H9 (cell line): ENCODE data around the gene FAT2. TPM values are rescaled to one million over a fixed set of nuclear protein-coding genes. Genes with fewer than 3 reads are reported as not detected.

Experiments used
- DNase-seq: peaks from one replicate; pipeline ENCODE4 v3.0.0-alpha.2; 2017
- H2AFZ ChIP-seq: one replicate; pipeline ENCODE4 v1.6.1; 2013; ENCODE audit warnings: mild to moderate bottlenecking, low read length, control low read depth, moderate library complexity
- H2AK5ac ChIP-seq: 2 replicates; pipeline ENCODE4 v1.6.1; 2013; ENCODE audit warnings: low read length, control low read depth, mixed read lengths; ENCODE audit not compliant: insufficient read length
- H2BK120ac ChIP-seq: one replicate; pipeline ENCODE4 v1.6.1; 2013; ENCODE audit warnings: low read depth, mild to moderate bottlenecking, low read length, control low read depth, inconsistent platforms; ENCODE audit not compliant: poor library complexity, severe bottlenecking
- H2BK12ac ChIP-seq: 2 replicates; pipeline ENCODE4 v1.6.1; 2013; ENCODE audit warnings: low read length, control low read depth, mixed read lengths, low read depth; ENCODE audit not compliant: insufficient read length
- H2BK15ac ChIP-seq: 2 replicates; pipeline ENCODE4 v1.6.1; 2013; ENCODE audit warnings: low read depth, low read length, control low read depth
- H2BK20ac ChIP-seq: one replicate; pipeline ENCODE4 v1.6.1; 2013; ENCODE audit warnings: low read depth, mild to moderate bottlenecking, low read length, control low read depth, inconsistent platforms; ENCODE audit not compliant: poor library complexity, severe bottlenecking
- H2BK5ac ChIP-seq: 2 replicates; pipeline ENCODE4 v1.6.1; 2013; ENCODE audit warnings: low read length, control low read depth, mixed read lengths; ENCODE audit not compliant: insufficient read length
- H3K14ac ChIP-seq: 2 replicates; pipeline ENCODE4 v1.6.1; 2013; ENCODE audit warnings: low read length, control low read depth; ENCODE audit not compliant: insufficient read depth
- H3K18ac ChIP-seq: 2 replicates; pipeline ENCODE4 v1.6.1; 2013; ENCODE audit warnings: low read depth, mild to moderate bottlenecking, mixed read lengths, low read length, control low read depth; ENCODE audit not compliant: insufficient read length
- H3K23ac ChIP-seq: 2 replicates; pipeline ENCODE4 v1.6.1; 2013; ENCODE audit warnings: low read length, control low read depth, mixed read lengths, low read depth; ENCODE audit not compliant: insufficient read length
- H3K23me2 ChIP-seq: 2 replicates; pipeline ENCODE4 v1.6.1; 2013; ENCODE audit warnings: low read depth, mild to moderate bottlenecking, mixed read lengths, low read length, control low read depth; ENCODE audit not compliant: insufficient read length, poor library complexity, severe bottlenecking
- H3K27ac ChIP-seq: 2 replicates; pipeline ENCODE4 v1.5.1; 2013; ENCODE audit warnings: low read length, control low read depth, mixed read lengths, low read depth; ENCODE audit not compliant: insufficient read length
- H3K27me3 ChIP-seq: 2 replicates; pipeline ENCODE4 v1.6.1; 2013; ENCODE audit warnings: low read length, control low read depth, inconsistent platforms; ENCODE audit not compliant: insufficient read depth
- H3K4ac ChIP-seq: 2 replicates; pipeline ENCODE4 v1.6.1; 2013; ENCODE audit warnings: low read depth, mild to moderate bottlenecking, control low read depth, inconsistent platforms, low read length, moderate library complexity
- H3K4me1 ChIP-seq: 2 replicates; pipeline ENCODE4 v1.6.1; 2013; ENCODE audit warnings: low read length, control low read depth, inconsistent platforms; ENCODE audit not compliant: insufficient read depth
- H3K4me2 ChIP-seq: 2 replicates; pipeline ENCODE4 v1.6.1; 2013; ENCODE audit warnings: low read length, control low read depth, mixed read lengths; ENCODE audit not compliant: insufficient read length, insufficient read depth
- H3K56ac ChIP-seq: 2 replicates; pipeline ENCODE4 v1.6.1; 2013; ENCODE audit warnings: low read depth, mild to moderate bottlenecking, mixed read lengths, low read length, control low read depth; ENCODE audit not compliant: insufficient read length
- H3K79me1 ChIP-seq: 2 replicates; pipeline ENCODE4 v1.6.1; 2013; ENCODE audit warnings: low read depth, mild to moderate bottlenecking, moderate library complexity, low read length, control low read depth, inconsistent platforms; ENCODE audit not compliant: insufficient read depth, poor library complexity, severe bottlenecking
- H3K79me2 ChIP-seq: 2 replicates; pipeline ENCODE4 v1.6.1; 2013; ENCODE audit warnings: low read length, control low read depth, inconsistent platforms; ENCODE audit not compliant: insufficient read depth
- H3K9ac ChIP-seq: 2 replicates; pipeline ENCODE4 v1.6.1; 2013; ENCODE audit warnings: low read length, control low read depth, mixed read lengths; ENCODE audit not compliant: insufficient read length; ENCODE audit errors: extremely low read depth
- H3K9me3 ChIP-seq: one replicate; pipeline ENCODE4 v1.6.1; 2013; ENCODE audit warnings: low read depth, low read length, inconsistent platforms; ENCODE audit not compliant: control insufficient read depth
- H3T11ph ChIP-seq: one replicate; pipeline ENCODE4 v1.6.1; 2013; ENCODE audit warnings: mild to moderate bottlenecking, low read length, control low read depth, inconsistent platforms
- H4K20me1 ChIP-seq: one replicate; pipeline ENCODE4 v1.6.1; 2013; ENCODE audit not compliant: control insufficient read depth, insufficient read length, insufficient read depth
- H4K5ac ChIP-seq: 2 replicates; pipeline ENCODE4 v1.6.1; 2013; ENCODE audit warnings: low read depth, mild to moderate bottlenecking, mixed read lengths, low read length, control low read depth; ENCODE audit not compliant: insufficient read length
- H4K8ac ChIP-seq: replicated peaks from 2 replicates; pipeline ENCODE4 v1.6.1; 2013; ENCODE audit warnings: low read length, control low read depth, mixed read lengths, low read depth; ENCODE audit not compliant: insufficient read length
- H4K91ac ChIP-seq: 2 replicates; pipeline ENCODE4 v1.6.1; 2013; ENCODE audit warnings: low read depth, mild to moderate bottlenecking, moderate library complexity, mixed read lengths, low read length, control low read depth; ENCODE audit not compliant: insufficient read length
- H3K27ac Mint-ChIP-seq, 3 experiments: 2 replicates in 2 of 3; 3 replicates in 1 of 3; pipeline ENCODE4 v1.8.0; 2020 to 2021; ENCODE audit warnings: mixed read lengths in 3 of 3, mild to moderate bottlenecking in 1 of 3, moderate library complexity in 1 of 3
- H3K27me3 Mint-ChIP-seq: 2 replicates; pipeline ENCODE4 v1.8.0; 2021; ENCODE audit warnings: low read depth, mild to moderate bottlenecking, moderate library complexity, mixed read lengths
- H3K36me3 Mint-ChIP-seq, 3 experiments: 2 replicates in 2 of 3; 3 replicates in 1 of 3; pipeline ENCODE4 v1.8.0; 2020 to 2021; ENCODE audit warnings: low read depth in 3 of 3, mixed read lengths in 3 of 3; ENCODE audit not compliant: insufficient read depth in 1 of 3
- H3K4me1 Mint-ChIP-seq, 2 experiments: 2 replicates each; pipeline ENCODE4 v1.8.0; 2020; ENCODE audit warnings: mixed read lengths in 2 of 2
- H3K4me3 Mint-ChIP-seq, 2 experiments: 2 replicates in 1 of 2; 3 replicates in 1 of 2; pipeline ENCODE4 v1.8.0; 2020 to 2021; ENCODE audit warnings: mild to moderate bottlenecking in 2 of 2, mixed read lengths in 2 of 2, moderate library complexity in 1 of 2
- H3K9me3 Mint-ChIP-seq, 2 experiments: 2 replicates in 1 of 2; 3 replicates in 1 of 2; pipeline ENCODE4 v1.8.0; 2020; ENCODE audit warnings: mild to moderate bottlenecking in 2 of 2, mixed read lengths in 2 of 2, moderate library complexity in 1 of 2
- CTCF ChIP-seq: fragments of 200-600 bp; sonication (generic); conservative IDR thresholded peaks from 3 replicates; pipeline ENCODE4 v1.8.0; 2021; ENCODE audit warnings: antibody characterized with exemption, mild to moderate bottlenecking
- WGBS: extraction: QIAGEN DNeasy Blood & Tissue Kit; methylation state at CpG from one replicate; pipeline ENCODE4 v1.1.7; 2013; ENCODE audit warnings: missing lambda C conversion rate, low lambda C conversion rate, mixed read lengths; ENCODE audit not compliant: insufficient read length; ENCODE audit errors: extremely low coverage; 5-methylcytosine and 5-hydroxymethylcytosine counted together
- total RNA-seq: library from RNA; stranded (reverse); gene quantifications from 2 replicates; pipeline ENCODE4 v1.2.1, GENCODE V29; 2021

Gene FAT2
- total RNA-seq, 1 experiment from 2014 or later: 0.15 TPM

GRCh38 chr5:151551985-151552384 lies 39.1 kb downstream of the FAT2 start:
- H4K20me1 ChIP-seq: no peaks in the 10 kb centered on the region
- H4K8ac ChIP-seq: no peak overlapping the region
- no peak overlapping the region for H2BK120ac ChIP-seq
- Mint-ChIP-seq H3K27me3 (peaks cover 5% of the 10 kb centered on the region; the same call in 1 of the 2 replicates), H3K36me3 (no peaks in the 10 kb centered on the region), H3K27ac (no peak overlapping the region), H3K9me3 (no peaks in the 10 kb centered on the region), H3K4me3 (no peak overlapping the region), H3K4me1 (peaks cover 4 to 8% of the 10 kb centered on the region in 2 experiments)
- H2BK20ac ChIP-seq: no peak overlapping the region
- H3K27me3 ChIP-seq: no peaks in the 10 kb centered on the region
- H3T11ph ChIP-seq: no peak overlapping the region
- H3K79me1 ChIP-seq: no peaks in the 10 kb centered on the region
- no peak overlapping the region for H3K18ac ChIP-seq
- H3K14ac ChIP-seq: no peak overlapping the region
- no peaks in the 10 kb centered on the region for H3K4me1 ChIP-seq
- H3K56ac ChIP-seq: no peak overlapping the region
- DNase-seq: no peak
- H2AK5ac ChIP-seq: no peak overlapping the region
- H3K9ac ChIP-seq: no peak overlapping the region
- no CpG with 5 or more reads among the region's 3 CpGs for WGBS
- no peak overlapping the region for H4K5ac ChIP-seq
- H3K79me2 ChIP-seq: no peaks in the 10 kb centered on the region
- H2BK5ac ChIP-seq: no peak overlapping the region
- no peaks in the 10 kb centered on the region for H3K9me3 ChIP-seq
- no peak overlapping the region for H3K27ac ChIP-seq
- no peak overlapping the region for H4K91ac ChIP-seq
- H2BK15ac ChIP-seq: no peak overlapping the region
- no peak overlapping the region for H3K23ac ChIP-seq
- no peak overlapping the region for H2BK12ac ChIP-seq
- no peak for TF ChIP-seq CTCF
- no peak overlapping the region for H2AFZ ChIP-seq
- no peak overlapping the region for H3K4ac ChIP-seq
- H3K23me2 ChIP-seq: no peaks in the 10 kb centered on the region
- H3K4me2 ChIP-seq: no peak overlapping the region
